HG03469 (cell line): ENCODE measurements around the gene CASKIN2.
"Not testable (repeated sequence)": the region's sequence is repeated elsewhere in the genome, so short reads cannot be mapped to it uniquely, and the experiment has no call there.

Experiments
- ATAC-seq: cut with Tn5 transposase; IDR thresholded peaks from one replicate; pipeline ENCODE4 v1.9.1; 2021; ENCODE audit warnings: mild to moderate bottlenecking, moderate library complexity, moderate number of reproducible peaks; ENCODE audit not compliant: unreplicated experiment

Gene CASKIN2

DNA sequence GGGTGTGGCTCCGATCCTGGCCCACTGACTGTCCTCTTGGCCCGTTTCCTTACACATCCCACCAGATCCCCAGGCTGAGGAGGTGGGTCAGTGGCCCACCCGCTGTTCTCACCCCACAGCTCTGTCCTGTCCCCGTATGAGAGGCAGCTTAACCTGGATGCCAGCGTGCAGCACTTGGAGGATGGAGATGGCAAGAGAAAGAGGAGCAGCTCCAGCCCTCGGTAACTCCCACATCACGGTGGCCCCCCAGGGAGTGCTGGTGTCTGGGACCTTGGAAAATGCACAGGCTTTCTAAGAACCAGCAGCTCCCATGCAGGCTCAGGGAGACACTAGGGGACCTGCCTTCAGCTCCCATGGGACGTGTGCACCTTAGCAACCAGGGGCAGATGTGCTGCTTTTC lies 6.0 kb upstream of the CASKIN2 start:
- ATAC-seq = no peak

GRCh38 chr17:75520413-75520812 lies 5.1 kb upstream of the CASKIN2 start:
- ATAC-seq = not testable (repeated sequence)

GRCh38 chr17:75518983-75519537 lies 3.7 kb upstream of the CASKIN2 start:
- ATAC-seq = no peak

GRCh38 chr17:75518201-75518600 lies 2.9 kb upstream of the CASKIN2 start:
- no peak for ATAC-seq

DNA sequence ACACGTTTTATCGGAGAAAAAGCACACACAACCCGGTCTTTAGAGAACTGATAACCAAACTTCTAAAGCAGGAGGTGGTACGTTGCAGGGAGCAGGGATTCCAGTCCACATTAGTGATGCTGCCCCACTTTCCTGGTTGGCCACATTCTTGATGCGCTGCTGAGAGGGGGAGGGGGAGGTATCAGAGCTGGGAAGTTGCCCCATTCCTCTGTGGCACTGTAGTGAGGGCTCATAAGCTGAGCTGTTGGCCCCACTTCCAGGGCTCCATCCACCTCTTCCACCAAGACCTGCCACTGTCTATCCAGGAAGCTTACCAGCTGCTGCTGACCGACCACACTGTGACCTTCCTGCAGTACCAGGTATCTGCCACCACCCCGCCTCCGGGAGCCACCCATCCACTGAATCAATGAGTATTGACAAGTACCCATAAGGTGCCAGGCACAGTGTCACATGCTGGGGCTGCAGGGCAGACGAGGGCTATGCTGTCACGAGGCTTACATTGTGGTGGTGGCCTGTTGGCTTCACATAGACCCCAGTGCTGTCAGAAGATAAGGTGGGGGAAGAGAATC lies 2.0 kb upstream of the CASKIN2 start:
- ATAC-seq = no peak

GRCh38 chr17:75516619-75517296 lies 1.4 kb upstream of the CASKIN2 start:
- ATAC-seq = no peak

DNA sequence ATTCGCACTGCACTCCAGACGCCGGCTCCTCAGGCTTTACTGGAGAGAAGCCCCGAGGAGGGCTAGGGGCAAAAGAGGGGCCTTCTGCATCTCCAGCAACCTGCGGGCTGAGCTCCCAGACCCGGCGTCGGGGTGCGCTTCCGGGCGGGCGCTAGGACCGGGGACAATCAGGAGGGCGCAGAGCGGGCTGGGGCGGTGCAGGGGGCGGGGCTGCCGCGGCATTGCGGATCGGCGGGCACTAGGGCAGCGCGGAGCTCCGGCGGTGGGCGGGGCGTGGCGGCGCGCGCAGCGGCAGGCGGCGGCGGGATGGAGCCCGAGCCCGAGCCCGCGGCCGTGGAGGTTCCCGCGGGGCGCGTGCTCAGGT lies 900 bp upstream of the CASKIN2 start, which contains the start of gene TSEN54:
Gene TSEN54 (plus strand): TSS at position 274 of the 364 bp plus-strand sequence. CDS start 33 bp downstream, at position 307.
- ATAC-seq = no peak

DNA sequence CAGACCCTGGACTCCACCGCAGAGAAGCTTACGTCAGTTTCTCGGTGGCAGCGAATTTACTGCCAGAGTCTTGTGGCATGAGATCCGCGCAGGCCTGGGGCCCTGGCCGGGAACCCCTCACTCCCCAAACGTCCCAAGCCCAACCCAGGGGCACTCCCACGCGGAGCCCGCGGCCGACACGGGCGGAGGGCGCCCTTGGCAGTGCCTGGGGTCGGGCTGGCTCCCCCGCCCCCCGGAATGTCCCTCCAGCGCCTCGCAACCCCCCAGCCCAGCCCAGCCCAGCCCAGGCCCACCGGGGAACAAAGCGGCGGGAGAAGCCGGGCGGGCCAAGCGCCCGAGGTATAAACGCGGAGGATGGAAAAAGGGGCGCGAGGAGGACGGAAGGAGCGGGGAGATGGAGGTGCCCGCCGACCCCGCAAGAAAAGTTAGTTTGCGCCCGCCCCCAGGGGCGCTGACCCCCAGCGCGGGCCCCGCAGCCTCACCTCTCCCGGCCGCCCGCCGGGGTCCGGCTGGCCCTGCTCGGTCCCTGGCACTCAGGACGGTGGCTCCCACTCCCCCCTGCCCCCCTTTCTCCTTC lies 330 bp downstream of the CASKIN2 start:
- no peak for ATAC-seq

DNA sequence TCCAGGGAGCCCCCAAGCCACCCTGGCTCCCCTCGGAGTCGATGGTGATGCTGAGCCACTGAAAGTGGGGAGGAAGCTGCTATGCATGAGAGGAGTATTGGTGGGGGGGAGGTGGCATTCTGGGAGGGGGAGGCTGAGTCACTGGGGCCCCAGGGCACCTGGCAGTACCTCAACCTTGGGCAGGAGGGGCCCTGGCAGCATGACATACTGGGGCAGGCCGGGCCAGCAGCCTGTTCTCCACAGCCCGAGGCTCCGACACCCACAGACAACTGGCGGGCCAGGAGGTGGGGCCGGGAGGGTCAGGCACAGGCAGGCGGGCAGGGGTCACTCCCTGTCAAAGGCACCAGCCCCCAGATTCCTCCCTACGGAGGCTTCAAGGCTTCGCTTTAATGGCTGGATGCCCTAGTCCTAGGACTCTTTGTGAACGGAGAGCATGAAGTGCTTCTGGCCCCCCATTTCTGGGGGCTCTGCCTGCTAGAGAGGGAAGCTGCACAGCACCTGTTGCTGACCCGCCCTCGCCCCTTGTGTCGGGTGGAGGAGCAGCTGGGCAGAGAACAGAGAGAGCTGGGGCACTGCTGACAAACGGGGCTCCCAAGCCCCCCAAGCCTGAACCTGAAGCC lies 928 bp downstream of the CASKIN2 start:
- ATAC-seq = no peak

DNA sequence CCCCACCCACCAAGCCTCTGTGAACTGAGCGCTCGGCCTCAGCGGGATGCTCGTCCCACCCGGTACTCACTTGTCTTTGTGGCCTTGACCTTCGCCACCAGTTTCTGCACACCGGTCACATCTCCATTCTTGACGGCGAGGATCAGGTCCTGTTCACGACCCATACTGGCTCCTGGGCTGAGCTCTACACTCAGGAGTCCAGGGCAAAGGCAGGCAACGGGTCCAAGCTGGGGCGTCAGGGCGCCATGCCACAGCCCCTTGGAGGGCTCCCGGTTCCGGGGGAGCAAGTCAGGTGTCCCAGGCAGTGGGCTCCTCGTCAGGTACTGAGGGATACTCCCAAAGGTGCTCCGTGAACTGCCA lies 1.7 kb downstream of the CASKIN2 start:
- ATAC-seq = no peak

DNA sequence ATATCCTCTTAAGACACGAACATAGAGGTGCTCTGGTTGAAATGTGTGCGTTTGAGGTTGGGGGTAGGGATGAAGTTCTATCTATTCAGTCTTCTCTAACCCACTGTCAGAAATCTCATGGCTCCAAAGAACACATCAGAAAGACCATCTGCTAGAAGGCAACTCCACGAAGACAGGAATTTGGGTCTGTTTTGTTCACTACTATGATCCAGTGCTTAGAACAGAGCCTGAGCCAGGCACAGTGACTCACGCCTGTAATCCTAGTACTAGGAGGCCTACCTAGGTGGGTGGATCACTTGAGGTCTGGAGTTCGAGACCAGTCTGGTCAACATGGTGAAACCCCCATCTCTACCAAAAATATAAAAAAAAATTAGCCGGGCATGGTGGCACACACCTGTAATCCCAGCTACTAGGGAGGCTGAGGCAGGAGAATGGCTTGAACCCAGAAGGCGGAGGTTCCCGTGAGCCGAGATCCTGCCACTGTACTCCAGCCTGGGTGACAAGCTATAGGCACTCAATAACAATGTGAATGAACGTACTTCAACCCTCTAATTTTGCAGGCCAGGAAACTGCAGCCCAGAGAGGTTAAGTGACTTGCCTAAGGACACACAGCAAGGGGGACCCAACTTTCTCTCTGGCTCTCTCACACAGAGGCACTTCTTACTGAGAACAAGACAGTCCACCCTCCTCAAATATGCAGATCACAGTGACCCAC lies 2.3 kb downstream of the CASKIN2 start:
- ATAC-seq = no peak

- no peak for ATAC-seq
Measured at GRCh38 chr17:75511610-75512575, 3.4 kb downstream of the CASKIN2 start.

DNA sequence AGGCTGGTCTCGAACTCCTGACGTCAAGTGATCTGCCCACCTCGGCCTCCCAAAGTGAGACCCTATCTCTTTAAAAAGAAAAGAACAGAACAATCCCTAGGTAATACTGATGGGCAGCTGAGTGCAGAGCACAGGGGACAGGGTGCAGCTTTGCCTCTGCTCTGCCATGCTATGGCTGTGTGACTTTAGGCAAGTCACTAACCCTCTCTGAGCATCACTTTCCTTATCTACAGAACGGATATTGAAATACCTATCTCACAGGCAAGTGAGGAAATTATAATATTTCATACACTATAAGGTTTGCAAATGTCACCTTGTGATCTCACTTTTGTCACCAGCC lies 4.1 kb downstream of the CASKIN2 start:
- ATAC-seq = no peak

GRCh38 chr17:75509528-75510258 lies 5.6 kb downstream of the CASKIN2 start:
- ATAC-seq = no peak

- no peak for ATAC-seq
Measured at GRCh38 chr17:75508931-75509361, 6.4 kb downstream of the CASKIN2 start.

DNA sequence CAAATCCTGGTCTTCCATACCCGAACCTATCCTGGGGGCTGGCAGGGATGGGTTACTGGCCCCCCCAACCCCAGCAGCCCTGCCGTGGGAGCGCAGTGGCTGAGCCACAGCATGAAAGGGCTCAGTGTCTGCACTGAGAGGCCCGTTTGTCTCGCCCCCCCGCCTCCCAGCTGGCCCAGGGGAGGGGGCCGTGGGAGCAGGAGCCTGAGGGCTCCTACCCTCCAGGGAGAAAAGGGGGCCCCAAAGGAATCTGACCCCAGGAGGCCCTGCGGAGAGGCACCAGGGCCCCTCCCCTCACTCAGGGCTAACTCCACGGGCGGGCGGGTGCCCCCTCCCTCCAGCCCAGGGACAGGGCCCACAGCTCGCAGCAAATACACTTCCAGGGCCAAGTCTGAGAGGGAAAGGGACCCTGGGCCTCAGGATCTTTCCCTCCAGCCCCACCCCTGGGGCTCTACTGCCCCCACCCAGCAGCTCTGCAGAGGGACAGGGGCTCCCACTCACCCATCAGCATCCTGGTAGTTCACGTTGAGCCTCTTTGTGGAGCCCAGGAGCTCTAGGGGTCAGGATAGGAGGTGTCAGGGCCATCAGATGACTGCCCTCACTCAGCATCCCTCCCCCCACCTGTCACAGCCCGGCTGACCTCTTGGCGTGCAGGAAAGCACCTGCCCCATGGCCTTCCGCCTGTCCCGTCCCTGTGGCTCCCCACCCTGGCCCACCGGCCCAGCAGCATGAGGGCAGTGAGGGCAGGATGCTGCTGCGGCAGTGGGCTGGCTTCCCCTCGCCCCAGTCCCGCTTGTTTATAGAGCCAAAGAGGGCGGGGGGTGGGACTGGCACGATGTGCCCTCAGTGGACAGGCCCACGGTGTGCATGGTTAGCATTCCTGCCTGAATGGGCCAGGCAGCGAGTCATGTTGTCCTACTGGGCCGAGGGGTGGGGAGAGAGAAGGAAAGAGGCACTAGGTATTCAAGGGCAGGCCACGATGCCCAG lies 7.3 kb downstream of the CASKIN2 start:
- no peak for ATAC-seq

- ATAC-seq = no peak
Measured at GRCh38 chr17:75506888-75507287, 8.4 kb downstream of the CASKIN2 start.

DNA sequence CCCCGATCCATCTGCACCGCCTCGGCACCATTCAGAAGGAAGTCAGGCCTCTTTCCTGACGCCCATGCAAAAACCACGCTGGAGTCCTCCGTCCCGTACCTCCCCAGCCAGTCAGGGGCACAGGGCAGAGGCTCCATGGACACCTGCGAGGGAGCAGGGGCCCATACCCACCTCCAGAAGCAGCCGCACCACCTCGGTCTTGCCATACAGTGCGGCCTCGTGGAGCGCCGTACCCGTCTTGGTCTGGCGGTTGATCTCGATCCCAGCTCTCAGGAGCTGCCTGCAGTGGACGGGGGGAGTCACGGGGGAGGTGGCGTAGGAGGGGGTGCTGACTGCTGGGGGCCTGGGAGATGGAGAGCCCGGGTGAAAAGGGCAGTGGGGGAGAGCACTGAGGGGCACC lies 9.2 kb downstream of the CASKIN2 start:
- no peak for ATAC-seq
